Aorta (tissue), 5 donors: ENCODE results near the gene NGRN. TPM values are rescaled to one million over a fixed set of nuclear protein-coding genes. Genes with fewer than 3 reads are reported as not detected.

ENCODE experiments used
- ATAC-seq: fragments of 200-7000 bp; cut with Tn5 transposase; one replicate; pipeline ENCODE4 v1.9.1; 2022; ENCODE audit warnings: moderate library complexity; ENCODE audit not compliant: low FRiP score
- DNase-seq, 2 donors: peaks; one replicate each; pipeline ENCODE4 v3.0.0-alpha.2; 2020
- H3K27ac ChIP-seq, 2 donors: one replicate each; pipeline ENCODE4 v1.5.1; 2013; ENCODE audit warnings: low read length in 2 of 2, mild to moderate bottlenecking in 2 of 2, moderate library complexity in 2 of 2, control low read depth in 1 of 2, inconsistent platforms in 1 of 2, low read depth in 1 of 2
- H3K27me3 ChIP-seq, 2 donors: one replicate each; pipeline ENCODE4 v1.6.1; 2013; ENCODE audit warnings: control low read depth in 1 of 2, low read length in 1 of 2, mild to moderate bottlenecking in 1 of 2, moderate library complexity in 1 of 2; ENCODE audit not compliant: insufficient read depth in 2 of 2, control insufficient read depth in 1 of 2
- H3K36me3 ChIP-seq, 2 donors: one replicate each; pipeline ENCODE4 v1.6.1; 2013; ENCODE audit warnings: control low read depth in 1 of 2, low read length in 1 of 2, mild to moderate bottlenecking in 1 of 2; ENCODE audit not compliant: insufficient read depth in 2 of 2, control insufficient read depth in 1 of 2
- H3K4me1 ChIP-seq, 2 donors: one replicate each; pipeline ENCODE4 v1.6.1; 2013; ENCODE audit warnings: low read length in 2 of 2, control low read depth in 1 of 2, mild to moderate bottlenecking in 1 of 2, moderate library complexity in 1 of 2; ENCODE audit not compliant: insufficient read depth in 2 of 2, control insufficient read depth in 1 of 2
- H3K4me3 ChIP-seq, 2 donors: one replicate each; pipeline ENCODE4 v1.5.1; 2013; ENCODE audit warnings: low read length in 2 of 2, control low read depth in 1 of 2, mild to moderate bottlenecking in 1 of 2
- H3K9me3 ChIP-seq: one replicate; pipeline ENCODE4 v1.6.1; 2013; ENCODE audit warnings: mild to moderate bottlenecking, low read length; ENCODE audit not compliant: control insufficient read depth
- WGBS, 2 donors: extraction: QIAGEN DNeasy Blood & Tissue Kit; methylation state at CpG; one replicate each; pipeline ENCODE4 v1.1.7; 2013; 5-methylcytosine and 5-hydroxymethylcytosine counted together
- intact Hi-C, 2 donors: fragments of 100-400 bp; cut with DNase I; formaldehyde crosslinking; loops; one replicate each; pipeline versions ENCODE4 v1.14.2 to v1.15.0; 2022
- polyA plus RNA-seq, 2 donors: library from polyadenylated mRNA; stranded (reverse); fragments of 200-250 nt; gene quantifications; one replicate each; pipeline ENCODE4 v1.2.3, GENCODE V29; 2013
- total RNA-seq, 2 donors: library from RNA; stranded (reverse); fragmentation: NEBNext Ultra II Directional; extraction: Animal tissue kit (Norgen Biotek cat#: 25700); gene quantifications; one replicate each; pipeline ENCODE4 v1.2.1, GENCODE V29; 2021
- donor health status: healthy with polysubstance abuse.
- donor health status: Bipolar disorder and iron deficiency.
- donor health status: DM: no; HTN: no; CAD: no.
- donor health status: DM: no; HTN: no; CAD: no.
- donor health status: DM: yes; HTN: yes; CAD: no.

The NGRN gene
- total and polyA plus RNA-seq, 4 donors = 75.6 to 120 (median 84.7) TPM

DNA sequence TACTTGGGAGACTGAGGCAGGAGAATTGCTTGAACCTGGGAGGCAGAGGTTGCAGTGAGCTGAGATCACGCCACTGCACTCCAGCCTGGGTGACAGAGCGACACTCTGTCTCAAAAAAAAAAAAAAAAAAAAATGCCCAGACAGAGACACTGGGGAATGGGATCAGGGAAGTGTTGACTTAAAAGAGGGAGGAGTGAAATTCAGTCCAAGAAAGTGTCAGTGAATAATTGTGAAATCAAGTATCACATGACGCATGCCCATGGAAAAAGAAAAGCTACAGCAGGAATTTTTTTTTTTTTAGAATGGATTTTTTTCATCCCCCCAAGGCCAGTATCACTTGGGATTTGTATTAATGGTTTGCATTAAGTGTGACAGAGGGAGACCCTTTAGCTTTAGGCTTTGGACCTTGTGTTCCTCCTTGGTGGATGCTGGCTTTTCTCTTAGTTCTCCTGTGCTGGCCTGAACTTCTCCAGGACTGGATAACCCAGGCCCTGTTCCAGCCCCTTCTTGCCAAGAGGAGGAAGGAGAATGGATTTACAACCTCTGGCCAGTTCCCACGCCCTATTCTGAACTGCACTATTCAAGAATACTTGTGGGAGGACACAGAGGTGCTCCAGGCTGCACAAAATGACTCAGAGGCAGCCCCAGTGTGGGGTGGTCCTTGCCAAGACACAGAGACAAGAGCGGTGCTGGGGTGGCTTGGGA lies 50.0 kb downstream of the NGRN start:
- intact Hi-C loops = loop anchor here (2.0 to 10.0 kb wide), 2 partner anchors 15 to 569 kb away; partner anchors contain the start of gene FES (in 1 of the 2)
- Histone ChIP-seq H3K36me3 (no peaks in the 10 kb centered on the region), H3K4me1 (peaks cover 0 to 2% of the 10 kb centered on the region in 2 donors), H3K27ac (peak overlapping the region; percentile 80 to 90), H3K27me3 (no peaks in the 10 kb centered on the region), H3K4me3 (no peak overlapping the region), H3K9me3 (no peaks in the 10 kb centered on the region)
- ATAC-seq (peak; percentile 93), DNase-seq (peak; percentile 84 to 85)
- WGBS, 2 donors = 0 to 4% methylated on average over 5 of the region's 5 CpGs

DNA sequence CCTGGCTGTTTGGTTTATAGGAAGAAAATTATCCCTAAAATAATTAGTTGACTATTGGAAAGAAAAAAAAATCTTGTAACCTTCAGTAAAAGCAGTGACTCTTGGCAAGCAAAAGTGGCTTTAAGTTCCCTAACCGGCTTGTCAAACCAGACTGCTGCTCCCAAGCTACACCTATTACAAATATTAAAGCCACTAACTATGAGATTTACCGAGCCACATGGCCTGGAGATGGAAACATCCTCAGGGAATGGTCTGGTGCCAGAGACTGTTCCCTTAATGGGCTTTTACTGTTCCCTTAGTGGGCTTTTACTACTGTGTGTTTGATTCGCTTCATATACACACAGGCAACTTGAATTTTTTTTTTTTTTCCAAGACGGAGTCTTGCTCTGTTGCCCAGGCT lies 50.7 kb downstream of the NGRN start:
- WGBS, 2 donors = 8 to 11% methylated on average over 4 of the region's 4 CpGs
- intact Hi-C loops = loop anchor here in 1 of 2 donors (10.0 kb wide), 1 partner anchor 569 kb away; the partner anchor contains the start of gene FES
- Histone ChIP-seq H3K4me3 (no peak overlapping the region), H3K27me3 (no peaks in the 10 kb centered on the region), H3K9me3 (no peaks in the 10 kb centered on the region), H3K27ac (peak overlapping the region in 1 of 2 donors; percentile 28), H3K36me3 (no peaks in the 10 kb centered on the region), H3K4me1 (peaks cover 0 to 2% of the 10 kb centered on the region in 2 donors)
- ATAC-seq (no peak), DNase-seq (no peak)

DNA sequence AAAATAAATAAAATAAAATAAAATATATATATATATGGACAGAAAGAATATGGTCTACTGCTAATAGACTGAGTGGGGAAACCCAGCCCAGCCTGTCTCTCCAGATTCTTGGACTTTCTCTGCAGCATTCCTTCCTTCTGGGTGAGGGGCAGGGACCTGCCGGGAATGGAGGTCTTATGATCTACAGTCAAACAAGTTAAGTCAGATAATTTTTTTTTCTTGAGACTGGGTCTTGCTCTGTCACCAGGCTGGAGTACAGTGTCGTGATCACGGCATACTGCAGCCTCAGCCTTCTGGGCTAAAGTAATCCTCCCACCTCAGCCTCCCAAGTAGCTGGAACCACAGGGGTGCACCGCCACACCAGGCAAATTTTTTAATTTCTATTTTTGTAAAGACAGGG lies 53.1 kb downstream of the NGRN start:
- 84% methylated on average over 4 of the region's 4 CpGs for WGBS, 2 donors
- H3K27ac ChIP-seq = no peak overlapping the region
- no peak overlapping the region for H3K4me3 ChIP-seq
- H3K9me3 ChIP-seq = no peaks in the 10 kb centered on the region
- DNase-seq (no peak), ATAC-seq (no peak)
- H3K27me3 ChIP-seq = no peaks in the 10 kb centered on the region
- intact Hi-C loops = loop anchor here in 1 of 2 donors (10.0 kb wide), 1 partner anchor 566 kb away; the partner anchor contains the start of gene FES
- H3K4me1 ChIP-seq = peaks cover 0 to 2% of the 10 kb centered on the region in 2 donors
- no peaks in the 10 kb centered on the region for H3K36me3 ChIP-seq

DNA sequence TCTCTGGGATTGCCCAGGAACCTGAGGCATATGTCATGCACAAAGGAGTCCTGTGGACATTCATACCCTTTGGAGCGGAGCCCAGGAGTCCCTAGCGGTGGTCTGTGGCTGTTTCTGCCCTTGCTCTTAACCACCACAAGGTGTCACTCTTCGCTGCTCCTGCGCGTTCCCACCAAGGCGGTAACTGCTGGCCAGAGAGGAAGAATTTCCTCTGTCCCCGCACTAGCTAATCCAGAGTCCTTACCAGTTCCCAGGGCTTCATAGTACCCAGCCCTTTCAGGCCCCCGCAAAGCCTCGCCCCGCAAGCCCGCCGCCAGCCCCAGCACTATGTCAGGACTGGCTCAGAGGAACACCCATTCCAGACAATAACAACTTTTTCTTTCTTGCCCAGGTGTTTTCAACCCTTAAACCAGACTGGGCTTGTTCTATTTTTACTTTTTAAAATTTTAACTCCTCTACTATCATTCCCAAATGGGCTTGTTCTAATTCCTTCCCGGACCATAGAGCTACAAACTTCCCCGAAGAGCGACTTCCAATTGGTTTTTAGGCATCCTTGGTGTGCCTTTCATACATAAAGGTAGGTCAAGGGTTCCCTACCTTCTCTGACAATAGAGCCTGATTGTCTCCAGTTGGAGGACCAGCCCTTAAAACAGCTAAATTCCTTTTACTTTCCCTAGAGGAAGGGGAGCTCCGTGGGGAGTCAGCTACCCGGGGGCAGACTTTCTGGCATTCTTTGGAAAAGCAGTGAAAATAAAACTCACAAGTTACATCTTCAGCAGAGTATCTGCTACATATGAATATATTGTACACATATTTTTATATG lies 54.8 kb downstream of the NGRN start:
- WGBS, 2 donors = 5 to 6% methylated on average over 17 of the region's 17 CpGs
- H3K9me3 ChIP-seq = no peaks in the 10 kb centered on the region
- H3K27ac ChIP-seq = peak overlapping the region in 1 of 2 donors; percentile 16
- no peaks in the 10 kb centered on the region for H3K27me3 ChIP-seq
- peaks cover 0 to 2% of the 10 kb centered on the region in 2 donors for H3K4me1 ChIP-seq
- no peaks in the 10 kb centered on the region for H3K36me3 ChIP-seq
- H3K4me3 ChIP-seq = no peak overlapping the region
- intact Hi-C loops = loop anchor here (5.0 kb wide), 3 partner anchors 62 to 162 kb away; no protein-coding TSS in a partner anchor
- peak; percentile 91 for ATAC-seq
- DNase-seq = peak; percentile 84 to 89

DNA sequence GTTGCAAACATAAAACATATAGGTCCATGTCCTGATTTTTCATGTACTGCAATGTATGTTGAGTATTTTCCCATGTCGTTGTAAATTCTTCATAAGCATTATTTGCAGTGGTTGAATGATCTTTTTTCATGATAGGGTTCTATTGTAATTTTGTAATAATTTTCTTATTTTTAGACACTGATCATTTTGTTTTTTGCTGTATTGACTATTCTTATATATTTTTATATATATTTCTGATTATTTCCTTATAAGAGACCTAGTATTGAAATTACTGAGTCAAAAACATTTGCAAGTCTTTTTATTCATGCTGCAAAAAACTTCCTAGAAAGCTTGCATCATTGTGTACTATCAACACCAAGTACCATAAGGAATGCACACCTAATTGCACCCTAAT lies 55.4 kb downstream of the NGRN start:
- no peaks in the 10 kb centered on the region for H3K27me3 ChIP-seq
- H3K27ac ChIP-seq = no peak overlapping the region
- WGBS, 2 donors = 44 to 64% methylated on average over 1 of the region's 1 CpG
- intact Hi-C loops = loop anchor here (5.0 kb wide), 3 partner anchors 61 to 161 kb away; no protein-coding TSS in a partner anchor
- no peaks in the 10 kb centered on the region for H3K36me3 ChIP-seq
- no peak for ATAC-seq
- H3K4me1 ChIP-seq = no peaks in the 10 kb centered on the region
- DNase-seq = no peak
- no peaks in the 10 kb centered on the region for H3K9me3 ChIP-seq
- no peak overlapping the region for H3K4me3 ChIP-seq

Other genes starting within 250 kb of the NGRN start
- gene IDH2, start 163.2 kb upstream of the NGRN start, total RNA-seq = 10 to 100 TPM; 36.5 to 37.5 TPM
- gene IDH2, start 163.2 kb upstream of the NGRN start, polyA plus RNA-seq = 10 to 100 TPM; 18.8 to 26.3 TPM
- gene SEMA4B, start 64.3 kb upstream of the NGRN start, total RNA-seq = 10 to 100 TPM; 19.5 to 30.4 TPM
- 10 to 100 TPM in 1 of 2 donors, 1 to 10 TPM in 1; 9.7 to 10.8 TPM for gene SEMA4B, start 64.3 kb upstream of the NGRN start, polyA plus RNA-seq
- gene CIB1, start 31.7 kb upstream of the NGRN start, total RNA-seq = 10 to 100 TPM; 35.5 to 54.7 TPM
- gene CIB1, start 31.7 kb upstream of the NGRN start, polyA plus RNA-seq = 100 to 1,000 TPM in 1 of 2 donors, 10 to 100 TPM in 1; 94.2 to 128 TPM
- 1 to 10 TPM; 3.3 to 7.1 TPM for gene GDPGP1, start 31.5 kb upstream of the NGRN start, total RNA-seq
- 1 to 10 TPM; 1.3 to 2.1 TPM for gene GDPGP1, start 31.5 kb upstream of the NGRN start, polyA plus RNA-seq
- gene TTLL13, start 16.1 kb upstream of the NGRN start, total RNA-seq = not detected
- not detected for gene TTLL13, start 16.1 kb upstream of the NGRN start, polyA plus RNA-seq
- gene ZNF774, start 86.6 kb downstream of the NGRN start, total RNA-seq = 1 to 10 TPM; 6.1 to 7.4 TPM
- 1 to 10 TPM in 1 of 2 donors, under 1 TPM in 1; 0.50 to 2.6 TPM for gene ZNF774, start 86.6 kb downstream of the NGRN start, polyA plus RNA-seq
- gene IQGAP1, start 122.6 kb downstream of the NGRN start, total RNA-seq = 100 to 1,000 TPM; 273 to 297 TPM
- gene IQGAP1, start 122.6 kb downstream of the NGRN start, polyA plus RNA-seq = 100 to 1,000 TPM in 1 of 2 donors, 10 to 100 TPM in 1; 61.1 to 134 TPM